Stimulated activated CD8-positive, alpha-beta memory T cell treated with anti-CD3 and anti-CD28 coated beads, Interleukin-12 subunit alpha, Interleukin-12 subunit beta, amount 100 ng/mL, for 4 hours (primary cell): Measurements from ENCODE around the gene CPNE4.

ENCODE experiments used
- DNase-seq: peaks from one replicate; pipeline ENCODE4 v3.0.0-alpha.2; 2020; ENCODE audit warnings: low read depth

CPNE4 gene

DNA sequence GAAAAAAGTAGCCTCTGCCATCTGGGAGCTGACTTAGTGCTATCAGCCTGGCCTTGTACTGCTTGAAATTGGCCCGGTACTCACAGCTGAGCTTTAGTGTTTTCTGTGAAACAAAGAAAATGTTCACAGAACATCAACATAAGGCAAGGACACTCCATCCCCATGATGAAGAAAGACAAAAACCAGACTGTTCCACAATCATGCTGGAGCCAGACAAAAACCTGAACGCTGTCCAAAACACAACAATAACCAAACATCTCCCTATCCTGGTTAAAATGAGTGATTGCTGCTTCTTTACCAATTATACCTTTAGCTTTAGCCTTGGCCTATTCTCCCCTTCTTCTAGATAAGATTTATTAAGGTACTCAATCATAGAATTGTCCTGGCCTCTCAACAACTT lies 153.9 kb downstream of the CPNE4 start:
- DNase-seq: no peak

DNA sequence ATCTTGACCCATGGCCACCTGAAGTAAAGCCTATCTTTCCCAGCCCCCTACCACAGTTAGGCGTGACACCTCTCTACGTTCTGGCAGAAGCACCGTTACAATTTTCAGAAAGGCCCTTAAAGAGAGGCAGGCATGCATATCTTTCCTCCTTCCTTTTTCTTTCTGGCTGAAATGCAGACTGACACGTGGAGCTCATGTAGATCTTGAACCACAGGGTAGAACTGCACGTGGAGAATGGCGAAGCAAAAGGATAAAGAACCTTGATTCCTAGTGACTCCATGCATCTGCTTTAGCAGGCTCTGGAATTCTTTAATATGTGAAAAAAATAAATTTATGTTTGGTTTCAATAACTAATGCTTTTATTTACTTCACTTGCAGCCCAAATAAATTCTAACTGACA lies 166.6 kb downstream of the CPNE4 start:
- DNase-seq: no peak

DNA sequence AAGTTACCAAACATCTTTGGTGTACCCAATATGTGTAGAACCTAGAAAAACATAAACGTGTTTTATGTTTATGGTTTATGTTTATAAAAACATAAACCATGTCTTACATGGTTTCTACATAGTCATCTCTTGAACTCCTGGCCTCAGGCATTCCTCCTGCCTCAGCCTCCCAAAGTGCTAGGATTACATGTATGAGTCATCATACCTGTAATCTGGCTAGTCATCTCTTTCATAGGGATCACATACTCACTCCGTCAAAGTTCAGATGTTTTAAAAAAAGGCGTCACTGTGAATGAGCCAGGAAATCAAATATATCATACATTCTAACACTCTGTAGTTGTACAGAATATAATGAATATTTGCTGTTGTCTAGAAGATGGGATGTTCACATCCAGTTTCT lies 178.6 kb downstream of the CPNE4 start:
- no peak for DNase-seq

DNA sequence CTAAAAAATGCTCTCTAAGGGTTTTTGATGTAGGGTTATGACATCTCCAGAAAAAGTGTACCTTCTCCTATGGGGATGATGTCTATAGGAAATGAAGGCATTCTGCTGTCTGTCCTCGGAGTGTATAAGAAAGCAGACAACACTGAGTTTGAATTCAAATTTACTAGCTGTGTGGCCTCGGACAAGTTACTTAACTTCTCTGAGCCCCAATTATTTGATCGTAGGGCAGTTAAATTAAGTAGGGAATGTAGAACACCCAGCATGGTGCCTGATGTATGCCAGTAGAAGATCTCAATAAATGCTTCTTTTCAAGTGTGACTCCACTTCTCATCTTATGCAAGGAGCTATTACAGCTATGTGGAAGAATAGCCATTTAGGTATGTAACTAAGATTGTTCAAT lies 184.6 kb downstream of the CPNE4 start:
- no peak for DNase-seq

DNA sequence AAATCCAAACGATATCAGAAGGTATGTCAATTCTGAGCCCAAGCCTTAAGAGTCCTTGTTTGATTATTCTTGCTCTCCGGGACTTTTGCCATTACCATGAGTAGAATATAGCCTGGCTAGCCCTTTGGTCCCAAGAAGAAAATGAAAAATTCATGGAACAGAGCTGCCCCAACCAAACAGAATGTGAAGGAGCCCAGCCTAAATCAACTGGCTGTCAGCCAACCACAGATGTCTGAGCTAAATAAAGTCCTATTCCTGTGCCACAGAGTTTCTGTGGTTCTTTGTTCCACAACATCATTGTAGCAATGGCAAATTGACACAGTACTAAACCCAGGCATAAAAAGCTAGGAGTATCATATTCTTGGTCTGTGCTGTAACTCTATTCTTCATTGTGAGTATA lies 185.2 kb downstream of the CPNE4 start:
- no peak for DNase-seq

DNA sequence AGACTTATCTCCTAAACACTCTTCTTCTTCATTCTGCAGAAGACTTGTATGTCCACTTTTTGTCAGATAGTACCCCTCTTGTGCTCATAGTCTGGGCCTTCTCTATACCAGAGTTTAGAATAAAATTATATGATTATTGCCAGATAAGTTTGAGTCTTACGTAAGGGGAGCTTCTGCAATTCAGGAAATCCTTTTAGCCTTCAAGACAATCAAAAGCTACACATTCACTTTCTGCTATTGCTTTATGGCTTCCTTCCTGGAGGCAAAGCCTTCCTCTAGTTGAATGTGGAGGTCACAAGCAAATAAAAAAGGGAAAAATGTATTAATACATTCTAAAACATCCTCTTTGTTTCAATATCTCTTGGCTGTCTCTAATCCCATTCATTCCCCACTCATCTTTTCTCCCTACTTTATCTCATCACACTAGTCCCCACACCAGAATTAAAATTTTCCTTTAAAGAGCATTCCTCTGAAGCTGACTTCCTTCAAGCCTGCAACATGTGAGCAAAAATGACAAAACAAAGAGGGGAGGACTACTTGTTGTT lies 186.8 kb downstream of the CPNE4 start:
- DNase-seq: no peak

DNA sequence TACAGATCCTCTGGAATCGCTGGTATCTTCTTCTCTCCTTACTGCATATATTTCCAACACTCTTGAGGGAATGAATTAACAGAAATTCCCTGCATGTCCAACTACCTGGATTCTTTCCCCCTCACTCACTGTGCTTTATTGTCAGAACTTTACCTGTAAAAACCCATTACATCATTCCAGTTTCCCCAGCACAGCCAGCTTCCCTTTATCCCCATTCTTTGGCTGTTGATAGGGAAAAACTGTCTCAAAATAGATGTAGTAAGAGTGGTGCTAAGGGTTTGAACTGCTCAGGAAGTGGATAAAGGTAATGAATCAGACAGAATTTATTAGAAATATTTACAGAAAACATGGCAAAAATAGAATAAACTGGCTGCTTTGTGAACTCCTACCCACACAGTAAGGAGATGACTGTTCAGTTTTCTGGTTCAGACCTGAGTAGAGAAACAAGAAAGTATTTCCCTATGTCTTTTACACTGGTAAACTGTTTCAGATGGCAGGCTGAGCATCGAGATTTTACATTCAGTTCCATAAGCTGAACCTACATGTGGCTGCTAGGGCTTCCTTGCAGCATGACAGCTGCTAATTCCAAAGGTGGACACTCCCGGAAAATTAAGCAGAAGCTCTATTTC lies 188.4 kb downstream of the CPNE4 start:
- no peak for DNase-seq

DNA sequence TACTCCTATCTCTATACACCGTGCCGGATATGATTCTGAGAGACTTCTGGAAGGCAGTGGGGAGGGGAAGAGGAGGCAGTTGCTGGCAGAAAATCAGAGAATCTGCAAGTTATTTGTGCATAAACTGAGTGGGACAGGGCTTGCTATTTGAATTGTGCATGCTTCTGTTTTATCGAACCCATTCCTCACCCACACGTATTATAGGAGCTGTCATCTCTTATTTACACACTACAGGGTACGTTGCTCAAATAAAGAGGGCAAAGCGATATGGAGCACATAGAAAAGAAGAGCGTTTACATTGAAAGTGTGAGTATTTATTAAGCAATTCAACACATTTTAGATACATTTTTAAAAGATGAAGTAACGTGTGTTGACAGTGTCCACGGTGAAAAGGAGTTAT lies 191.6 kb downstream of the CPNE4 start:
- DNase-seq: no peak

DNA sequence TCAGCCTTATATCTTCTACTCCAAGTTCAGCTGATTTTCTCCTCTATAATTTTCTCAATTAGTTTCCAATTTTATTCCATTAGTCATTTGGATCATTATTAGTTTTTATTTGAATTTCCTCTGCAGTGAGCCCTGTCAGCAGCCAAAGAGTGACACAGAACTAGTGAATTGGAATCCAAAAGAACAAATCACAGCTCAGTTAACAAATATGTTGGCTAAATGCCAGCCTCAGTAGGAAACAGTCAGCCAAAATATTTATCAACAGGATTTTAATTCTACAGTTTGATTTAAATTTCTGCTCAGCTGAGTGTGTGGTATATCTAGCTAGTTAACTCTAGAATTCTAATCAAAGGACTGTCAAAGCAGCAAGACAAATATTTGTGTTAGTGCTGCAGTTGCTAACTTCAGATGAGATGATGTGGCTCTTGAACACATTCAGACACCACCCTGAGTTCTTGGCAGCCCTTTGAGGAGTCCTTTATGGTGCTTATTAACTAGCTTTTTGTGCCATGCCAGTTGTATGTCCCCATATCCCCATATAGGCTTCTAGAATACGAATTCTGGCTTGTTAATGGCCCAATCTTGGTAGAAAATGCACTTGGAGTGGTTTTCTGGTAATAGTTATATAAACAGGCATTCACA lies 194.5 kb downstream of the CPNE4 start:
- no peak for DNase-seq

DNA sequence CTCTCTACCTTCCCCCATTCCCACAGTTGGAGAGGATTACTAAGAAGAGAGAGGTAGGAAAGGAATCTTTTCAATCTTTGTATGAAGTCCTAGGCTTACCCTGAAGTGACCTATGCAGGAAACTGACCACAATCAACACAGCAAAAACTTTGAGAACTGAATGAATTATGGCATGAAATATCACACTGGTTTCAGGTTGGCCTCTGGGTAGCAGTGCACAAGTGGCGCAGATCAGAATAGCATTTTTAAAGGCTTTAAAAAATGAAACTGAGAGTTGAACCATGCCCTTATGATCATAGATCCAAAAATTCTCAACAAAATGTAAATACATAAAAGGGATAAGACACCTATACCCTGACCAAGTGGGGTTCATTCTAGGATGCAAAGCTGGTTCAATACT lies 198.9 kb downstream of the CPNE4 start:
- no peak for DNase-seq

DNA sequence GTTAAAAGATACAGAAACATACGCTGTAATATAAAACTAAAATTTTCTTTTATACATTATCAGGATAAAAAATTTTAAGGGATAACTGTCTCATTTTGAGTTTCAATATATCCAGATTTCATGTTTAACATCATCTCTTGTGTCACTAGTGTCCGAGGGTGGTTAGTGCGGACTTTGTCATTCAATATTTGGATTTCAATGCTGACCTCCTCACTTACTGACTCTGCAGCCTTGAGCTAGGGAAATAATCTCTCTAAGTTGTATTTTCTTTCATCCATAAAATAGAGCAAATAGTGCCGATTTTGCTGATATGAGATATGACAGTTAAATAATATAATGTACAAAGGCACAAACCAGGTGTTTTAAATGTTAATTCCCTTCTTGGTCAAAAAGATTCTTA lies 203.2 kb downstream of the CPNE4 start:
- no peak for DNase-seq

DNA sequence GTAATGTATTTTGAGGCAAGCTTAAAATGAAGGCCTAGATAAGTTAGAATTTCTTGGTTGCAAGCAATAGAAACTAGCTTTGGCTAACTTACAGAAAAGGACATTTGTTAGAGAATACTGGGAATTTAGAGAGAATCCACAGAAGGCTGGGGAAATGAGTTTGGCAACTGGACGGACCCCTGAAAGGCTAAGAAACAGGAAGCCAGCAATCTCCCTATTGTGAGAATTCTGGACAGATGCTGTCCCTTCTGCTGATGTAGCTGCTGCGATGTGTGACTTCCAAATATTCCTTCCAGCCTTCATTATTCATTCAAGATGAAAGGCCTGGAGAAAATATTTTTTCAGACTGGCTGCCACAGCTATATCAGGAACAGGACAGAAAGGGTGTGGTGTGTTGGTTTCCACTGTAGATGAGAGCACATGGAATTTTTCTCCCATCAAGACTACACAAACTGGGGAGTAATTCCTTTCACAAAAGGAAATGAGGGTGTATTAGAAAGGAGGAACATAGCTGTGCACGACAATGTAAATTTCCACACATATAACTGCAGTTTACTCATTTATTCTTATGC lies 213.5 kb downstream of the CPNE4 start:
- no peak for DNase-seq

DNA sequence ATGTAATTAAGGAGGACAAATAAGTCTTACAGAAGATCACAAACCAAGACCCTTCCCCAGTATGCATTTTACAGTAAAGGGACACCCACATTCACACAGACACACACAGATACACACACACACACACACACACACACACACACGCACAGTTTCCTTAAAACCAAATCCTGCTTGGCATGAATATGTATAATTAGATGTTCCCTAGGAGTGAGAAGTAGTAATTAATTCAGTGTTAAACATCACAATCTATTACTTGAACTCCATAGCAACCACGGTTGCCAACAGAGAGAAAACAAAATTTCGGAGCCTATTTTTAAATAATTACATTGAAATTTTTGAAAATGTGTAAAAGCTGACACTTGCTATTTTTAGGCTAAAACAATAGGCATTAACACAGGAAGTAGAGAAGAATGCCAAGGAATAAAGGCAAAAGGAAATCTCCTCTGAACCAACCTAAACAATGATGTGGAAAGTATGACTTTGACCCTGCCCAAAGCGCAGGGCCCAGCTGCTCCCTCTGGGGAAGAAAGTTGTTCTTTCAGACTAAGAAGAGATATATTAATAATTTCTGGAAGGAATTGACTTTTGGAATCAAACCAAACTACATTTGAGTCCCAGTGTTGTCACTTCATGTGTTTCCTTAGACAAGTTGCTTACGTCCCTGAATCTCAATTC lies 215.3 kb downstream of the CPNE4 start:
- no peak for DNase-seq

DNA sequence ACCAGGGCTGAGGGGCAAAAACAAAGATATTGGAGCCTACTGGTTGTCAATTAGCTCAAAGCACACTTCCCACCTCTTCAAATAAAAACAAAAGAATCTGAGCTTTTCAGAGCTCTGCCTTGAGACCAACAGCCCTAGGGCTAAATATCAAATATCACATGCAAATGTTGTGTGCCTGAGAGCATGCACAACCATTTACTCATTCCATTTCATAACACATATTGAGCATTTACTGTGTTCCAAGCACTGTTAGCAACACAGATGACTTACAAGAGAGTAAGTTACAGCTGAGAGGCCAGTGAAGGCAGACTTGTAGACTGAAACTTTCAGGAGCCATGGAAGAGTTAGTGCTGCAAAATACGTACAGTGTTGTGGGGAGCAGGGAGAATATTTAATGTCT lies 222.4 kb downstream of the CPNE4 start:
- DNase-seq: no peak

DNA sequence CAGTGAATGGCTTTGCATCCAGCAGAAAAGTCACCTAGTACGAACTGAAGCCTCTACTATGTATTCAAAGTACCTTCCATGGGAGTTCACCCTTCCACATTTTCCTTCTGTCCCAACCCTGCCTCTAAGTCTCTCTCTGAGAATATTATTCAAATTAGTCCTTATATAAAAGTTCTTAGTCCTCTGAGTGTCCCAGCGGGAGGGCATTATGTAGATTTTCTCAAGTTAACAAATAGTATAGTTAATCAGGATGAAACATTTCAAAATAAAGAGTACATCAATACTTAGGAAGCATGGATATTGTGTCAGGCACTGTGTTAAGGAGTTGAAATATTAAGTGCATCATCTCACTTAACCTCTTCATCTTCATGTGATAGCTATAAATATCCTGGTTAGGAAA lies 223.3 kb downstream of the CPNE4 start:
- no peak for DNase-seq

DNA sequence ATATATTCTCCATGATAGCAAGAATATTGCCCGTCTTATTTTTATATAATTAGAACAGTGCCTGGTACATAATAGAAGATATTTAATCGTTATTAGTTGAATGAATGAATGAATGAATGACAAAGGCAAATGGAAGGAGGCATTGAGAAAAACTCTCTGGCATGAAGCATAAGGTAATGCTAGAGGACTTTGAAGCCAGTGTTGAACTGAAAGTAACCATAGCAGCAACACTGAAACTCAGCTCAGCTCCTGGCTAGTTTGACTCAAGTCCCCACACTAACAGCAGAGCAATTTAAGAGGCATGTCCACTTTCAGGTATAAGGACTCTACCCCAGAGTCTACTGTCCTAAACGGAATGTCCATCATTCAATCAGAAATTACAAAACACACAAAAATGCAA lies 227.0 kb downstream of the CPNE4 start:
- no peak for DNase-seq

DNA sequence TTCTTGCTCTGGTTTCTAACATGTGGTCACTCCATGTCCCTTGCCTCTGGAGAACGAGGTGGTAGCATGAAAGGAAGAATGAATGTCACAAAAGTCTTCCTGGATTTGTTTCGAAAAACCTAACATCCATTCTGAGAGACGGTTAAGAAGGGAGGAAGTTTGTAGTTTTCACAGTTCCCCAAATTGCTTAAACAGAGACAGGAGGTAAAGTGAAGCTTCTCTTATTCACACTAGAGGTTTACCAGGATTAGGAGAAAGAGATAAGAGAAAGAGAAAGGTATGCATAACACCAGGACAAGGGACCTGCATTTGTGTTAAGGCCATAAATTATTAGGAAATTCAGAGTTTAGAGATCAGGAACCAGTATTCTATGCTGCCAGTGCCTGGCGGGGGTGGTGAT lies 228.1 kb downstream of the CPNE4 start:
- DNase-seq: no peak

DNA sequence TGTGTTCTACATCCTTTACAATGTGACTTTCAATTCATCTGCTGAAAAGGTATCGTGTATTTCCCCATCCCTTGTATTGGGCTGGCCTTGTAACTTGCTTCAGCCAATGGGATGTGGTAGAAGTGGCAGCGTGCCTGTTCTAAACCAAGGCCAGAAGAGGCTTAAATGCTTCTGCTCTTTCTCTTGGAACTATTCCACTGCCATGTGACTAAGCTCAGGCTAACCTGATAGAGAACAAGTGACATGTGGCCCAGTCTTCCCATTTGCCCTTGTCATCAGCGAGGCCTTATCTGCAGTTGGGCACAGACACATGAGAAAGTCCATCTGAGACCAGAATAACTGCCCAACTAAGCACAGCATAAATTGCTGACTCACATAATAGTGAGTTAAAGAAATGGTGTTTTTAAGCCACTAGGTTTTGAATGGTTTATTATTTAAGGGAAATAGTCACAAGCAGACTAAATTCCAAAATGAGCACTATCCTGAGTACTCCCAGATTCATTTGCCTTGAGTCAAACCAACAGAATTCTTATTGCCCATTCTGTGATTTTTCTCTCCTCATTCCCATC lies 230.2 kb downstream of the CPNE4 start:
- DNase-seq: no peak

DNA sequence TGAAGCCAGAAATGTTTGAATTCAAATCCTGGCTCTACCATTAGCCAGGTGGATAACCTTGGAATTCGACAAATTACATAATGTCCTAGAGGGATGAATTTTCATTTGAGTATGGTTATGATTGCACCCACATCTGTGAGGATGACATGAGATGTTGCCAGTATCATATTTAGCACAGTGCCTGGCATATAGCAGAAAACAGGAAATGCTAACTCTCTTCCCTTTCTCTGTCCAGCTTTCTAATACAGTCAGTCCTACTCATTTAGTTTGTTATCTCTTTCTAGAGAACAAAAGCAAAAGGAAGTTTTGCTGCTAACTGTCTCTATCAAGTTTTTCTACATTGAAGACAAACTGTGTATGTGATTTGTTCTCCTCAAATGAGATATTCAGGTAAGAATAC lies 231.7 kb downstream of the CPNE4 start:
- no peak for DNase-seq

DNA sequence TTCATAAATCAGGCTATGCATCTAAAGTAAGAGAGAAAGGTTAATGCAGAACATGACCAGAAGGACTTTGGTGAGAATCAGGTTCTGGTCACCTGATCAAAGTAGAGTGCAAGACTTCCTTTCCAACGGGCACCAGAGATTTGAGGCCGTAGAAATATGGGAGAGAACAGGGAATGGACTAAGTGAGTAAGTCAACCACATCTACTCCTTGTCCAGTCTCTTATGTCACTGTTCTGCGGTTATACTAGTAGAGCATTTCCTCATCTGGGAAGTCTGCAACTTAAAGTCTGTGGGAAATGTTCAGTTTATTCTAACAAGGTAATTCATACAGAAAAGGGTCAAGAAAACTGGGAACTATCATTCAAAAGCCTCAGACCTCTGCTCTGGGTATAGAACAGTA lies 232.8 kb downstream of the CPNE4 start:
- DNase-seq: no peak

DNA sequence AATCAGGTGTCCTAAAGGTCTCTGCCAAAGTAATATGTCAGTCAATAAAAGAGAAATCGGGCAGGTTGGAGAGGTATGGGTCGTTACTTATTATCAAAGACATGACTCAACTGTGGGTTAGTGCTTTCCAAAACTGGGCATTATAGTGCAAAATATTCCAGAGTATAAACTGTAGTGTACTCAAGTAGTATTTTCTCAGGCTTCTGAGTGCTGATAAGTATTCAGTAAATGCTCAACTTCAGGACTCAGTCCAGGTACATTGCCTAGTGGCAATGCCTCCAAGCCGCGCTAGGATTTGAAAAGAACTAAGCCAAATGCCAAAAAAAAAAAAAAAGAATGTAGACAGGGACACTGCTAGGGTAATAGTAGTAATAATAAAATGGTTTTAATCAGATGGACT lies 233.2 kb downstream of the CPNE4 start:
- no peak for DNase-seq

DNA sequence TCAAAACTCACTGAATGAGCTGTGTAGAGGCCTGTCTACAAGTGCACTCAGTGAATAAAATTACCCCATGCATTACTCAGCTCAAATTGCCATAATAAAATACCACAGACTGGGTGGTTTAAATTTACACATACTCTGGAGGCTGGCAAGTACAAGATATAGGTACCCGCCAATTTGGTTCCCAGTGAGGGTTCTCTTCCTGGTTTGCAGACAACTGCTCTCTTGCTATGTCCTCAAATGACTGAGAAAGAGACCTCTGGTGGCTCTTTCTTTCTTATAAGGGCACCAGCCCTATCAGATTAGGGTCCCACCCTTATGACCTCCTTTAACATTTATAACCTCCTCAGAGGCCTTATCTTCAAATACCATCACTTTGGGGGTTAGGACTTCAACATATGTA lies 237.0 kb downstream of the CPNE4 start:
- DNase-seq: no peak
